Subcutaneous adipose tissue (tissue), 4 donors: Measurements from ENCODE around the gene MYBPC2. TPM values are rescaled to one million over a fixed set of nuclear protein-coding genes. Genes with fewer than 3 reads are reported as not detected.

Source experiments
- total RNA-seq, 4 donors: library from RNA; depleted of rRNA; stranded (reverse); fragments of >200 nt; gene quantifications; one replicate each; pipeline ENCODE4 v1.1.0, GENCODE V29; 2016

Gene MYBPC2
- total RNA-seq, 4 donors from 2014 or later = not detected

Other genes with a start within 250 kb of the MYBPC2 start
- 10 to 100 TPM in 2 of 4 donors, 1 to 10 TPM in 2; 8.3 to 82.1 (median 12.4) TPM for gene MYH14, start 229.3 kb upstream of the MYBPC2 start, total RNA-seq
- under 1 TPM; 0.16 to 0.75 (median 0.28) TPM for gene KCNC3, start 103.5 kb upstream of the MYBPC2 start, total RNA-seq
- gene NAPSA, start 67.3 kb upstream of the MYBPC2 start, total RNA-seq = 1 to 10 TPM in 1 of 4 donors, under 1 TPM in 2, not detected in 1; 0.66 to 1.3 (median 0.85) TPM
- gene NR1H2, start 56.4 kb upstream of the MYBPC2 start, total RNA-seq = 10 to 100 TPM; 39.9 to 95.9 (median 75.3) TPM
- gene POLD1, start 48.5 kb upstream of the MYBPC2 start, total RNA-seq = 10 to 100 TPM in 3 of 4 donors, 1 to 10 TPM in 1; 4.1 to 15.6 (median 10.9) TPM
- not detected for gene SPIB, start 14.0 kb upstream of the MYBPC2 start, total RNA-seq
- gene EMC10, start 43.6 kb downstream of the MYBPC2 start, total RNA-seq = 10 to 100 TPM; 10.9 to 63.4 (median 47.2) TPM
- not detected for gene GARIN5A, start 44.0 kb downstream of the MYBPC2 start, total RNA-seq
- 10 to 100 TPM in 3 of 4 donors, 1 to 10 TPM in 1; 6.8 to 36.5 (median 27.1) TPM for gene JOSD2, start 78.3 kb downstream of the MYBPC2 start, total RNA-seq
- gene ASPDH, start 81.0 kb downstream of the MYBPC2 start, total RNA-seq = not detected
- under 1 TPM in 3 of 4 donors, not detected in 1; 0.19 to 0.34 (median 0.22) TPM for gene LRRC4B, start 135.5 kb downstream of the MYBPC2 start, total RNA-seq
- not detected for gene SYT3, start 207.0 kb downstream of the MYBPC2 start, total RNA-seq
- 1 to 10 TPM in 1 of 4 donors, not detected in 3; 1.9 TPM for gene C19orf81, start 216.6 kb downstream of the MYBPC2 start, total RNA-seq